ENCODE measurements around the gene CALML5. TPM values are rescaled to one million over a fixed set of nuclear protein-coding genes. Genes with fewer than 3 reads are reported as not detected.

Gene CALML5
- total RNA-seq, 1 experiment from 2014 or later = not detected

DNA sequence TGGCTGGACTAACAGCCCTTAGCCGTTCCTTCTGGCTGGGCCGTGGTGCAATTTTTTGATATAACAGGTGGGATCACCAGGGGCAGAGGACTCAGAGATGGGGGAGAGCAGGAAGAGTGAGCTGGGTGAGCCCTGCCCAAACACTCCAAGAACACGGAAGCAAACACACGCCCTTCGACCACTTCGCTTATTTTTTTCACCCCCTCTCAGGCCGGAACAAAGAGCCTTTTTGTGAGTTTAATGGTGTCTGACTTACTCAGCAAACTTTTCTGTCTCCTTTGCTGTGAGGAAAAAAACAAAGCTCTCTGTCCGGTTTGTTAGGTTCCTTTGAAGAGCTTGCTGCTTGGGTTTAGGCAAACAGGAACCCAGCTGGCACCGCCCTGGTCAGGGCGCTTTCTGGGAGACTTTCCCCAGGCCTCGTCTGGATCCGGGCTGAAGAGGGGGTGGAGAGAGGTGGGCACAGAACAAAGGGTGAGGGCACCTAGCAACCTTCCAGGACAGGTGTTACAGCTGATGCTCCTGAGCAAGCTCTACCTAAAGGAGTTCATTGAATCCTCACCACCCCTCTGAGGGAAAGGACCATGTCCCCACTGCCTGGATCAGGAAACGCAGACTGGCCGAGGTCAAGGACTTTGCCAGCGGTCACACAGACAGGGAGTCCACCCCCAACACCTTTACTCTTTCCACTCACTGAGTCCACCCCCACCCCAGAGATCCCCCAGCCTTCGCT is 48.7 kb upstream of the CALML5 start:
- peaks cover 7% of the 10 kb centered on the region for H3K36me3 Mint-ChIP-seq
- DNase-seq (ENCODE audit: low spot score) (no peak), ATAC-seq (no peak)
- no peak overlapping the region for H3K27ac Mint-ChIP-seq
- H3K27me3 Mint-ChIP-seq (ENCODE audit: low read depth) = no peaks in the 10 kb centered on the region
- no peak overlapping the region for H3K4me3 Mint-ChIP-seq
- ChIA-PET CTCF (interaction anchor here (1.2 to 1.3 kb wide), 2 partner anchors 82 to 106 kb away, joined by 3 to 4 read pairs; no protein-coding TSS in a partner anchor), POLR2A (no interaction called here)
- no peaks in the 10 kb centered on the region for H3K4me1 Mint-ChIP-seq
- TF ChIP-seq ZNF396 (CRISPR knock-in tag; IDR thresholded peaks at IDR 0.05; ENCODE audit: borderline replicate concordance) (no peak), NR2C2 (CRISPR knock-in tag; IDR thresholded peaks at IDR 0.05) (no peak), NFATC4 (CRISPR knock-in tag; IDR thresholded peaks at IDR 0.05) (no peak), NR1H2 (CRISPR knock-in tag; IDR thresholded peaks at IDR 0.05) (no peak), ZNF263 (CRISPR knock-in tag; IDR thresholded peaks at IDR 0.05; ENCODE audit: low read depth) (no peak), SOX15 (CRISPR knock-in tag; IDR thresholded peaks at IDR 0.05) (no peak), EMX1 (CRISPR knock-in tag; IDR thresholded peaks at IDR 0.05) (no peak), ATF1 (CRISPR knock-in tag; IDR thresholded peaks at IDR 0.05) (no peak), GRHL2 (CRISPR knock-in tag; IDR thresholded peaks at IDR 0.05; ENCODE audit: insufficient replicate concordance, severe bottlenecking) (no peak), ZNF425 (CRISPR knock-in tag; conservative IDR thresholded peaks at IDR 0.05) (no peak), FOXP4 (CRISPR knock-in tag; IDR thresholded peaks at IDR 0.05) (no peak)
- TF ChIP-seq, protein P1, sequence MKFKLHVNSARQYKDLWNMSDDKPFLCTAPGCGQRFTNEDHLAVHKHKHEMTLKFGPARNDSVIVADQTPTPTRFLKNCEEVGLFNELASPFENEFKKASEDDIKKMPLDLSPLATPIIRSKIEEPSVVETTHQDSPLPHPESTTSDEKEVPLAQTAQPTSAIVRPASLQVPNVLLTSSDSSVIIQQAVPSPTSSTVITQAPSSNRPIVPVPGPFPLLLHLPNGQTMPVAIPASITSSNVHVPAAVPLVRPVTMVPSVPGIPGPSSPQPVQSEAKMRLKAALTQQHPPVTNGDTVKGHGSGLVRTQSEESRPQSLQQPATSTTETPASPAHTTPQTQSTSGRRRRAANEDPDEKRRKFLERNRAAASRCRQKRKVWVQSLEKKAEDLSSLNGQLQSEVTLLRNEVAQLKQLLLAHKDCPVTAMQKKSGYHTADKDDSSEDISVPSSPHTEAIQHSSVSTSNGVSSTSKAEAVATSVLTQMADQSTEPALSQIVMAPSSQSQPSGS (CRISPR knock-in tag; IDR thresholded peaks at IDR 0.05; ENCODE audit: borderline replicate concordance, low read depth) = no peak
- TF ChIP-seq, protein P2, sequence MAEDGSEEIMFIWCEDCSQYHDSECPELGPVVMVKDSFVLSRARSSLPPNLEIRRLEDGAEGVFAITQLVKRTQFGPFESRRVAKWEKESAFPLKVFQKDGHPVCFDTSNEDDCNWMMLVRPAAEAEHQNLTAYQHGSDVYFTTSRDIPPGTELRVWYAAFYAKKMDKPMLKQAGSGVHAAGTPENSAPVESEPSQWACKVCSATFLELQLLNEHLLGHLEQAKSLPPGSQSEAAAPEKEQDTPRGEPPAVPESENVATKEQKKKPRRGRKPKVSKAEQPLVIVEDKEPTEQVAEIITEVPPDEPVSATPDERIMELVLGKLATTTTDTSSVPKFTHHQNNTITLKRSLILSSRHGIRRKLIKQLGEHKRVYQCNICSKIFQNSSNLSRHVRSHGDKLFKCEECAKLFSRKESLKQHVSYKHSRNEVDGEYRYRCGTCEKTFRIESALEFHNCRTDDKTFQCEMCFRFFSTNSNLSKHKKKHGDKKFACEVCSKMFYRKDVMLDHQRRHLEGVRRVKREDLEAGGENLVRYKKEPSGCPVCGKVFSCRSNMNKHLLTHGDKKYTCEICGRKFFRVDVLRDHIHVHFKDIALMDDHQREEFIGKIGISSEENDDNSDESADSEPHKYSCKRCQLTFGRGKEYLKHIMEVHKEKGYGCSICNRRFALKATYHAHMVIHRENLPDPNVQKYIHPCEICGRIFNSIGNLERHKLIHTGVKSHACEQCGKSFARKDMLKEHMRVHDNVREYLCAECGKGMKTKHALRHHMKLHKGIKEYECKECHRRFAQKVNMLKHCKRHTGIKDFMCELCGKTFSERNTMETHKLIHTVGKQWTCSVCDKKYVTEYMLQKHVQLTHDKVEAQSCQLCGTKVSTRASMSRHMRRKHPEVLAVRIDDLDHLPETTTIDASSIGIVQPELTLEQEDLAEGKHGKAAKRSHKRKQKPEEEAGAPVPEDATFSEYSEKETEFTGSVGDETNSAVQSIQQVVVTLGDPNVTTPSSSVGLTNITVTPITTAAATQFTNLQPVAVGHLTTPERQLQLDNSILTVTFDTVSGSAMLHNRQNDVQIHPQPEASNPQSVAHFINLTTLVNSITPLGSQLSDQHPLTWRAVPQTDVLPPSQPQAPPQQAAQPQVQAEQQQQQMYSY (CRISPR knock-in tag; IDR thresholded peaks at IDR 0.05) = no peak
- TF ChIP-seq, protein P3, sequence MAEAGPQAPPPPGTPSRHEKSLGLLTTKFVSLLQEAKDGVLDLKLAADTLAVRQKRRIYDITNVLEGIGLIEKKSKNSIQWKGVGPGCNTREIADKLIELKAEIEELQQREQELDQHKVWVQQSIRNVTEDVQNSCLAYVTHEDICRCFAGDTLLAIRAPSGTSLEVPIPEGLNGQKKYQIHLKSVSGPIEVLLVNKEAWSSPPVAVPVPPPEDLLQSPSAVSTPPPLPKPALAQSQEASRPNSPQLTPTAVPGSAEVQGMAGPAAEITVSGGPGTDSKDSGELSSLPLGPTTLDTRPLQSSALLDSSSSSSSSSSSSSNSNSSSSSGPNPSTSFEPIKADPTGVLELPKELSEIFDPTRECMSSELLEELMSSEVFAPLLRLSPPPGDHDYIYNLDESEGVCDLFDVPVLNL (CRISPR knock-in tag; IDR thresholded peaks at IDR 0.05; ENCODE audit: borderline replicate concordance, low read depth) = no peak
- TF ChIP-seq, protein P4, sequence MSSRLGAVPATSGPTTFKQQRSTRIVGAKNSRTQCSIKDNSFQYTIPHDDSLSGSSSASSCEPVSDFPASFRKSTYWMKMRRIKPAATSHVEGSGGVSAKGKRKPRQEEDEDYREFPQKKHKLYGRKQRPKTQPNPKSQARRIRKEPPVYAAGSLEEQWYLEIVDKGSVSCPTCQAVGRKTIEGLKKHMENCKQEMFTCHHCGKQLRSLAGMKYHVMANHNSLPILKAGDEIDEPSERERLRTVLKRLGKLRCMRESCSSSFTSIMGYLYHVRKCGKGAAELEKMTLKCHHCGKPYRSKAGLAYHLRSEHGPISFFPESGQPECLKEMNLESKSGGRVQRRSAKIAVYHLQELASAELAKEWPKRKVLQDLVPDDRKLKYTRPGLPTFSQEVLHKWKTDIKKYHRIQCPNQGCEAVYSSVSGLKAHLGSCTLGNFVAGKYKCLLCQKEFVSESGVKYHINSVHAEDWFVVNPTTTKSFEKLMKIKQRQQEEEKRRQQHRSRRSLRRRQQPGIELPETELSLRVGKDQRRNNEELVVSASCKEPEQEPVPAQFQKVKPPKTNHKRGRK (CRISPR knock-in tag; IDR thresholded peaks at IDR 0.05; ENCODE audit: borderline replicate concordance) = no peak
- TF ChIP-seq, protein P5, sequence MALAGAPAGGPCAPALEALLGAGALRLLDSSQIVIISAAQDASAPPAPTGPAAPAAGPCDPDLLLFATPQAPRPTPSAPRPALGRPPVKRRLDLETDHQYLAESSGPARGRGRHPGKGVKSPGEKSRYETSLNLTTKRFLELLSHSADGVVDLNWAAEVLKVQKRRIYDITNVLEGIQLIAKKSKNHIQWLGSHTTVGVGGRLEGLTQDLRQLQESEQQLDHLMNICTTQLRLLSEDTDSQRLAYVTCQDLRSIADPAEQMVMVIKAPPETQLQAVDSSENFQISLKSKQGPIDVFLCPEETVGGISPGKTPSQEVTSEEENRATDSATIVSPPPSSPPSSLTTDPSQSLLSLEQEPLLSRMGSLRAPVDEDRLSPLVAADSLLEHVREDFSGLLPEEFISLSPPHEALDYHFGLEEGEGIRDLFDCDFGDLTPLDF (CRISPR knock-in tag; IDR thresholded peaks at IDR 0.05) = no peak
- peaks cover 10% of the 10 kb centered on the region for H3K9me3 Mint-ChIP-seq

All from WTC11 (cell line).